K562 (cell line): ENCODE measurements around the gene ODF2. TPM values are rescaled to one million over a fixed set of nuclear protein-coding genes. Genes with fewer than 3 reads are reported as not detected.
A peak's percentile ranks its signal among the peaks of the same experiment; 100 is the strongest.

Experiments used
- BMI1 ChIP-seq: fragments of 150-350 bp; IDR thresholded peaks from 2 replicates; pipeline ENCODE4 v1.6.1; 2014; ENCODE audit warnings: low read length
- CBFA2T3 ChIP-seq: fragments of 450-650 bp; IDR thresholded peaks from 2 replicates; pipeline ENCODE4 v1.6.1; 2017
- JUND ChIP-seq, 2 experiments: IDR thresholded peaks; 2 replicates in 1 of 2; 3 replicates in 1 of 2; pipeline ENCODE4 v1.6.1; 2011; ENCODE audit warnings: borderline replicate concordance in 2 of 2, low read depth in 2 of 2, low read length in 2 of 2, improper control_type of control experiment in 1 of 2, missing biosample characterization in 1 of 2, missing genetic modification characterization in 1 of 2, missing genetic modification reagents in 1 of 2
- MEF2D ChIP-seq: conservative IDR thresholded peaks from 2 replicates; pipeline ENCODE4 v1.6.1; 2016; ENCODE audit warnings: low read depth, missing genetic modification characterization, missing compliant biosample characterization
- NR4A1 ChIP-seq, 2 experiments: fragments of 250-450 bp in 1 of 2; fragments of 450-650 bp in 1 of 2; sonication (Bioruptor Pico) in 1 of 2; IDR thresholded peaks; 2 replicates each; pipeline versions ENCODE4 v1.4.0 to v1.6.1; 2016 to 2020; ENCODE audit warnings: mild to moderate bottlenecking in 2 of 2, missing compliant biosample characterization in 1 of 2, missing genetic modification characterization in 1 of 2, moderate library complexity in 1 of 2
- POU5F1 ChIP-seq: fragments of 150-350 bp; IDR thresholded peaks from 2 replicates; pipeline ENCODE4 v1.6.1; 2014; ENCODE audit warnings: borderline replicate concordance, low read length, low read depth, mild to moderate bottlenecking; ENCODE audit not compliant: partially characterized antibody
- RBM14 ChIP-seq: fragments of 200-400 bp; formaldehyde crosslinking; IDR thresholded peaks from 2 replicates; pipeline ENCODE4 v1.6.1; 2018; ENCODE audit warnings: low read depth, mild to moderate bottlenecking, low read length, moderate library complexity, borderline replicate concordance; ENCODE audit not compliant: insufficient read depth
- RBM22 ChIP-seq: fragments of 200-400 bp; formaldehyde crosslinking; IDR thresholded peaks from 2 replicates; pipeline ENCODE4 v1.6.1; 2018; ENCODE audit warnings: low read length, low read depth; ENCODE audit not compliant: poor library complexity, severe bottlenecking
- ZNF561 ChIP-seq: fragments of 450-650 bp; formaldehyde crosslinking; conservative IDR thresholded peaks from 2 replicates; pipeline ENCODE4 v1.4.0; 2020; ENCODE audit warnings: mild to moderate bottlenecking, moderate library complexity
- ZNF57 ChIP-seq: fragments of 450-650 bp; formaldehyde crosslinking; IDR thresholded peaks from 2 replicates; pipeline ENCODE4 v1.4.0; 2020; ENCODE audit warnings: mild to moderate bottlenecking, moderate library complexity
- polyA plus RNA-seq, 8 experiments: library from polyadenylated mRNA; depleted of rRNA in 4 of 8; stranded (reverse) in 5 of 8; unstranded in 3 of 8; fragments of >200 nt; fragmentation: Nextera tagmentation in 2 of 8; fragmentation: Illumina TruSeq in 1 of 8; extraction: Ambion mirVana in 2 of 8; extraction: Trizol in 1 of 8; gene quantifications; 2 replicates each; pipeline versions ENCODE4 v1.2.1 to v1.2.3, GENCODE V29; 2011 to 2014; ENCODE audit warnings: inconsistent platforms in 1 of 8, missing spikeins in 1 of 8
- total RNA-seq, 7 experiments: library from RNA; depleted of rRNA in 6 of 7; stranded (reverse); fragments of >200 nt in 6 of 7; fragmentation: Illumina TruSeq in 2 of 7; extraction: Trizol in 2 of 7; gene quantifications; 2 replicates each; pipeline versions ENCODE4 v1.2.1 to v1.2.3, GENCODE V29; 2011 to 2021; ENCODE audit warnings: low replicate concordance in 1 of 7
- TF ChIP-seq, protein P1 (sequence below): fragments of 200-600 bp; sonication (generic); IDR thresholded peaks from one replicate; pipeline ENCODE4 v1.6.1; 2012; ENCODE audit warnings: mild to moderate bottlenecking, low read depth, low read length, inconsistent platforms
- TF ChIP-seq, protein P2 (sequence below): fragments of 450-650 bp; formaldehyde crosslinking; IDR thresholded peaks from 2 replicates; pipeline ENCODE4 v1.4.0; 2022; ENCODE audit warnings: missing genetic modification characterization

The ODF2 gene
- total and polyA plus RNA-seq, 9 of the 15 experiments (the other 6 are each of a cell fraction or from before 2014, with no cell fraction given), result 16.5 to 83.2 (median 69.7) TPM

DNA sequence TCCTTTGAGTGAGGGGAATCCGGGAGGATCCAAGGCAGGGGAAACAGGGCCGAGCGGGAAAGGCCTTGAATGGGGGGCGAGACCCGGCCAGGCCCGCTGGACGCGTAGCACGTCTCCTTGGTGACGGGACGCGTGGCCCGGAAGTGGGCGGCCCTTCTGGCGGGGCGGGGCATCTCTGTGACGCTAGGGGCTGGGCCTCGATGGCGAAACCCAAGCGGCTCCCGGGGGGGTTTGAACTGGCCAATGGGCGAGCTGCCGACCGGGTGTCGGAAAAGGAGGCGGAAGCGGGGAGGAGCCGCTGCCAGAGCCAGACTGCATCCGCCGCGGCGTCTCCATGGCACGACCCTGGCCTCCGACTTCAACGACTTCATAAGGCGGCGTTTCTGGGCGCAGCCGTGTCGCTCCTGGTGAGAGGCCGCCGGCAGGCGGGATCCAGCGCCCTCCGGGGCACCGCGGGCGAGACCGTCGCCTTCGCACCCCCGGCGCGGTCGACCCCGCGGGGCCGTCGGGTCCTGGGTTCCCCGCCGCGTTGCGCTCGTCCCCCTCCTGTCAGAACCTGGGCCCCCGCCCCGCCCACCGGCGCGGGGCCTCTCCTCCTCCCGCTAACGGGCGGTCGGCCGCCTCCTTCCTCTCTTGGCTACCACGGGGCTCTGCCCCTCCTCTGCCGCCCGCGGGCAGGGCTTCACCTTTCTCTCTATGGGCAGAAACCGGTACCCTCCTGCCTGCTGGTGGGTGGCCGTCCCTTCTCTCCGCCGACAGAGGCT, at the start of gene ODF2 (continued):
- TF ChIP-seq, protein P1, sequence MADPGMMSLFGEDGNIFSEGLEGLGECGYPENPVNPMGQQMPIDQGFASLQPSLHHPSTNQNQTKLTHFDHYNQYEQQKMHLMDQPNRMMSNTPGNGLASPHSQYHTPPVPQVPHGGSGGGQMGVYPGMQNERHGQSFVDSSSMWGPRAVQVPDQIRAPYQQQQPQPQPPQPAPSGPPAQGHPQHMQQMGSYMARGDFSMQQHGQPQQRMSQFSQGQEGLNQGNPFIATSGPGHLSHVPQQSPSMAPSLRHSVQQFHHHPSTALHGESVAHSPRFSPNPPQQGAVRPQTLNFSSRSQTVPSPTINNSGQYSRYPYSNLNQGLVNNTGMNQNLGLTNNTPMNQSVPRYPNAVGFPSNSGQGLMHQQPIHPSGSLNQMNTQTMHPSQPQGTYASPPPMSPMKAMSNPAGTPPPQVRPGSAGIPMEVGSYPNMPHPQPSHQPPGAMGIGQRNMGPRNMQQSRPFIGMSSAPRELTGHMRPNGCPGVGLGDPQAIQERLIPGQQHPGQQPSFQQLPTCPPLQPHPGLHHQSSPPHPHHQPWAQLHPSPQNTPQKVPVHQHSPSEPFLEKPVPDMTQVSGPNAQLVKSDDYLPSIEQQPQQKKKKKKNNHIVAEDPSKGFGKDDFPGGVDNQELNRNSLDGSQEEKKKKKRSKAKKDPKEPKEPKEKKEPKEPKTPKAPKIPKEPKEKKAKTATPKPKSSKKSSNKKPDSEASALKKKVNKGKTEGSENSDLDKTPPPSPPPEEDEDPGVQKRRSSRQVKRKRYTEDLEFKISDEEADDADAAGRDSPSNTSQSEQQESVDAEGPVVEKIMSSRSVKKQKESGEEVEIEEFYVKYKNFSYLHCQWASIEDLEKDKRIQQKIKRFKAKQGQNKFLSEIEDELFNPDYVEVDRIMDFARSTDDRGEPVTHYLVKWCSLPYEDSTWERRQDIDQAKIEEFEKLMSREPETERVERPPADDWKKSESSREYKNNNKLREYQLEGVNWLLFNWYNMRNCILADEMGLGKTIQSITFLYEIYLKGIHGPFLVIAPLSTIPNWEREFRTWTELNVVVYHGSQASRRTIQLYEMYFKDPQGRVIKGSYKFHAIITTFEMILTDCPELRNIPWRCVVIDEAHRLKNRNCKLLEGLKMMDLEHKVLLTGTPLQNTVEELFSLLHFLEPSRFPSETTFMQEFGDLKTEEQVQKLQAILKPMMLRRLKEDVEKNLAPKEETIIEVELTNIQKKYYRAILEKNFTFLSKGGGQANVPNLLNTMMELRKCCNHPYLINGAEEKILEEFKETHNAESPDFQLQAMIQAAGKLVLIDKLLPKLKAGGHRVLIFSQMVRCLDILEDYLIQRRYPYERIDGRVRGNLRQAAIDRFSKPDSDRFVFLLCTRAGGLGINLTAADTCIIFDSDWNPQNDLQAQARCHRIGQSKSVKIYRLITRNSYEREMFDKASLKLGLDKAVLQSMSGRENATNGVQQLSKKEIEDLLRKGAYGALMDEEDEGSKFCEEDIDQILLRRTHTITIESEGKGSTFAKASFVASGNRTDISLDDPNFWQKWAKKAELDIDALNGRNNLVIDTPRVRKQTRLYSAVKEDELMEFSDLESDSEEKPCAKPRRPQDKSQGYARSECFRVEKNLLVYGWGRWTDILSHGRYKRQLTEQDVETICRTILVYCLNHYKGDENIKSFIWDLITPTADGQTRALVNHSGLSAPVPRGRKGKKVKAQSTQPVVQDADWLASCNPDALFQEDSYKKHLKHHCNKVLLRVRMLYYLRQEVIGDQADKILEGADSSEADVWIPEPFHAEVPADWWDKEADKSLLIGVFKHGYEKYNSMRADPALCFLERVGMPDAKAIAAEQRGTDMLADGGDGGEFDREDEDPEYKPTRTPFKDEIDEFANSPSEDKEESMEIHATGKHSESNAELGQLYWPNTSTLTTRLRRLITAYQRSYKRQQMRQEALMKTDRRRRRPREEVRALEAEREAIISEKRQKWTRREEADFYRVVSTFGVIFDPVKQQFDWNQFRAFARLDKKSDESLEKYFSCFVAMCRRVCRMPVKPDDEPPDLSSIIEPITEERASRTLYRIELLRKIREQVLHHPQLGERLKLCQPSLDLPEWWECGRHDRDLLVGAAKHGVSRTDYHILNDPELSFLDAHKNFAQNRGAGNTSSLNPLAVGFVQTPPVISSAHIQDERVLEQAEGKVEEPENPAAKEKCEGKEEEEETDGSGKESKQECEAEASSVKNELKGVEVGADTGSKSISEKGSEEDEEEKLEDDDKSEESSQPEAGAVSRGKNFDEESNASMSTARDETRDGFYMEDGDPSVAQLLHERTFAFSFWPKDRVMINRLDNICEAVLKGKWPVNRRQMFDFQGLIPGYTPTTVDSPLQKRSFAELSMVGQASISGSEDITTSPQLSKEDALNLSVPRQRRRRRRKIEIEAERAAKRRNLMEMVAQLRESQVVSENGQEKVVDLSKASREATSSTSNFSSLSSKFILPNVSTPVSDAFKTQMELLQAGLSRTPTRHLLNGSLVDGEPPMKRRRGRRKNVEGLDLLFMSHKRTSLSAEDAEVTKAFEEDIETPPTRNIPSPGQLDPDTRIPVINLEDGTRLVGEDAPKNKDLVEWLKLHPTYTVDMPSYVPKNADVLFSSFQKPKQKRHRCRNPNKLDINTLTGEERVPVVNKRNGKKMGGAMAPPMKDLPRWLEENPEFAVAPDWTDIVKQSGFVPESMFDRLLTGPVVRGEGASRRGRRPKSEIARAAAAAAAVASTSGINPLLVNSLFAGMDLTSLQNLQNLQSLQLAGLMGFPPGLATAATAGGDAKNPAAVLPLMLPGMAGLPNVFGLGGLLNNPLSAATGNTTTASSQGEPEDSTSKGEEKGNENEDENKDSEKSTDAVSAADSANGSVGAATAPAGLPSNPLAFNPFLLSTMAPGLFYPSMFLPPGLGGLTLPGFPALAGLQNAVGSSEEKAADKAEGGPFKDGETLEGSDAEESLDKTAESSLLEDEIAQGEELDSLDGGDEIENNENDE, result no peak
- no peak for TF ChIP-seq ZNF57 (CRISPR knock-in tag)
- TF ChIP-seq POU5F1, result no peak
- TF ChIP-seq CBFA2T3, result no peak
- TF ChIP-seq NR4A1 (CRISPR knock-in tag; IDR thresholded peaks at IDR 0.05), result no peak
- TF ChIP-seq NR4A1 (tag; IDR thresholded peaks at IDR 0.05), result no peak
- TF ChIP-seq MEF2D (tag), result no peak
- TF ChIP-seq RBM14, result no peak
- TF ChIP-seq, protein P2, sequence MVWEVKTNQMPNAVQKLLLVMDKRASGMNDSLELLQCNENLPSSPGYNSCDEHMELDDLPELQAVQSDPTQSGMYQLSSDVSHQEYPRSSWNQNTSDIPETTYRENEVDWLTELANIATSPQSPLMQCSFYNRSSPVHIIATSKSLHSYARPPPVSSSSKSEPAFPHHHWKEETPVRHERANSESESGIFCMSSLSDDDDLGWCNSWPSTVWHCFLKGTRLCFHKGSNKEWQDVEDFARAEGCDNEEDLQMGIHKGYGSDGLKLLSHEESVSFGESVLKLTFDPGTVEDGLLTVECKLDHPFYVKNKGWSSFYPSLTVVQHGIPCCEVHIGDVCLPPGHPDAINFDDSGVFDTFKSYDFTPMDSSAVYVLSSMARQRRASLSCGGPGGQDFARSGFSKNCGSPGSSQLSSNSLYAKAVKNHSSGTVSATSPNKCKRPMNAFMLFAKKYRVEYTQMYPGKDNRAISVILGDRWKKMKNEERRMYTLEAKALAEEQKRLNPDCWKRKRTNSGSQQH, result 0 out of 2 replicates have a peak, but pooled peaks have one; percentile 63
- TF ChIP-seq BMI1, result peak; percentile 61; the same call in 1 of the 2 replicates
- TF ChIP-seq RBM22, result peak; percentile 82
- no peak for TF ChIP-seq ZNF561
- TF ChIP-seq JUND (IDR thresholded peaks at IDR 0.05; ENCODE audit: borderline replicate concordance, low read depth, low read length), result no peak; the same call in 1 of the 2 replicates
- TF ChIP-seq JUND (tag; IDR thresholded peaks at IDR 0.05; ENCODE audit: borderline replicate concordance, low read depth, low read length), result no peak
